HCT116 (cell line): Measurements from ENCODE around the gene DCAF15.

Experiments used
- CTCF ChIP-seq, 3 experiments: fragments of 200-600 bp in 1 of 3; sonication (generic) in 1 of 3; IDR thresholded peaks in 2 of 3; conservative IDR thresholded peaks in 1 of 3; 2 replicates each; pipeline ENCODE4 v1.5.1; 2012 to 2017; ENCODE audit warnings: low read depth in 2 of 3, low read length in 2 of 3, antibody characterized with exemption in 1 of 3, borderline replicate concordance in 1 of 3, control low read depth in 1 of 3, mild to moderate bottlenecking in 1 of 3, mixed read lengths in 1 of 3, mixed run types in 1 of 3, moderate library complexity in 1 of 3; ENCODE audit not compliant: insufficient read depth in 1 of 3
- EZH2 ChIP-seq: fragments of 200-600 bp; sonication (generic); IDR thresholded peaks from 2 replicates; pipeline ENCODE4 v1.6.1; 2017; ENCODE audit warnings: antibody characterized with exemption, mixed run types
- POLR2AphosphoS5 ChIP-seq: IDR thresholded peaks from 2 replicates; pipeline ENCODE4 v1.6.1; 2011; ENCODE audit warnings: mild to moderate bottlenecking, low read depth, low read length, moderate library complexity

GRCh38 chr19:13984186-13984585 lies 31.9 kb downstream of the DCAF15 start:
- no peak for TF ChIP-seq CTCF (IDR thresholded peaks at IDR 0.05 in 2 of 3, conservative IDR thresholded peaks at IDR 0.05 in 1 of 3; ENCODE audit: borderline replicate concordance in 1 of 3, insufficient read depth in 1 of 3, low read depth in 2 of 3, low read length in 2 of 3)
- no peak for TF ChIP-seq POLR2AphosphoS5
- TF ChIP-seq EZH2 = no peak
